Lung (tissue), 12 donors: ENCODE data around the gene NTM. TPM values are rescaled to one million over a fixed set of nuclear protein-coding genes. Genes with fewer than 3 reads are reported as not detected.

Experiments used
- ATAC-seq: fragments of 200-7000 bp; cut with Tn5 transposase; one replicate; pipeline ENCODE4 v1.9.1; 2020; ENCODE audit warnings: moderate number of reproducible peaks; ENCODE audit not compliant: insufficient read depth, low FRiP score
- DNase-seq, 3 donors: peaks; one replicate each; pipeline ENCODE4 v3.0.0-alpha.2; 2013 to 2017
- H3K27ac ChIP-seq, 2 donors: one replicate each; pipeline ENCODE4 v1.5.1; 2013; ENCODE audit warnings: mild to moderate bottlenecking in 2 of 2, moderate library complexity in 2 of 2, control low read depth in 1 of 2, inconsistent platforms in 1 of 2, low read depth in 1 of 2, low read length in 1 of 2
- H3K27me3 ChIP-seq, 3 donors: one replicate each; pipeline ENCODE4 v1.5.1; 2013; ENCODE audit warnings: low read length in 2 of 3; ENCODE audit not compliant: control insufficient read depth in 3 of 3, insufficient read depth in 3 of 3
- H3K36me3 ChIP-seq, 4 donors: one replicate each; pipeline ENCODE4 v1.5.1; 2013; ENCODE audit warnings: low read length in 4 of 4, mild to moderate bottlenecking in 1 of 4, moderate library complexity in 1 of 4; ENCODE audit not compliant: control insufficient read depth in 4 of 4, insufficient read depth in 4 of 4
- H3K4me1 ChIP-seq, 5 donors: one replicate each; pipeline ENCODE4 v1.5.1; 2013; ENCODE audit warnings: low read length in 5 of 5, mild to moderate bottlenecking in 2 of 5, moderate library complexity in 1 of 5; ENCODE audit not compliant: control insufficient read depth in 5 of 5, insufficient read depth in 5 of 5
- H3K4me3 ChIP-seq: one replicate; pipeline ENCODE4 v1.5.1; 2013; ENCODE audit warnings: mild to moderate bottlenecking, control low read depth, moderate library complexity
- H3K9ac ChIP-seq, 2 donors: one replicate each; pipeline ENCODE4 v1.5.1; 2013; ENCODE audit warnings: low read length in 2 of 2, control low read depth in 1 of 2; ENCODE audit not compliant: insufficient read depth in 1 of 2
- H3K9me3 ChIP-seq, 4 donors: one replicate each; pipeline ENCODE4 v1.5.1; 2013; ENCODE audit warnings: low read length in 3 of 4, mild to moderate bottlenecking in 1 of 4, moderate library complexity in 1 of 4; ENCODE audit not compliant: control insufficient read depth in 4 of 4, insufficient read depth in 3 of 4
- CTCF ChIP-seq: IDR thresholded peaks from 2 replicates; pipeline ENCODE4 v1.5.1; 2012; ENCODE audit warnings: mild to moderate bottlenecking; ENCODE audit errors: control extremely low read depth, extremely low read depth
- WGBS, 2 donors: extraction: QIAGEN DNeasy Blood & Tissue Kit; methylation state at CpG; one replicate each; pipeline ENCODE4 v1.1.7; 2013; 5-methylcytosine and 5-hydroxymethylcytosine counted together
- polyA plus RNA-seq, 2 donors: library from polyadenylated mRNA; stranded (reverse); fragments of 200-250 nt; gene quantifications; one replicate each; pipeline ENCODE4 v1.2.1, GENCODE V29; 2013
- total RNA-seq, 2 donors: library from RNA; depleted of rRNA in 1 of 2; stranded (reverse); fragments of >200 nt in 1 of 2; gene quantifications; one replicate each; pipeline ENCODE4 v1.2.1, GENCODE V29; 2014 to 2021
- donor health status: control.
- donor health status: control.
- donor health status: Bipolar disorder and iron deficiency.
- donor health status: healthy.
- donor health status: DM: yes; HTN: yes; CAD: no.

Gene NTM
- total and polyA plus RNA-seq, 4 donors: 0.39 to 30.9 (median 7.2) TPM

- 89 to 90% methylated on average over 4 of the region's 4 CpGs for WGBS, 2 donors
Measured at GRCh38 chr11:132285631-132286030, 915.2 kb downstream of the NTM start.

GRCh38 chr11:132286106-132286505 is 915.7 kb downstream of the NTM start:
- H3K9me3 ChIP-seq: no peaks in the 10 kb centered on the region
- no peak overlapping the region for H3K27ac ChIP-seq
- H3K4me1 ChIP-seq: peaks cover 0 to 3% (median 1%) of the 10 kb centered on the region in 5 donors
- no peak for DNase-seq
- H3K36me3 ChIP-seq: no peaks in the 10 kb centered on the region
- H3K27me3 ChIP-seq: no peaks in the 10 kb centered on the region
- no peak overlapping the region for H3K4me3 ChIP-seq
- no peak overlapping the region for H3K9ac ChIP-seq
- 84 to 87% methylated on average over 3 of the region's 3 CpGs for WGBS, 2 donors
- no peak for TF ChIP-seq CTCF
- no peak for ATAC-seq

More at GRCh38 chr11:132285631-132286030, 915.2 kb downstream of the NTM start:
- Histone ChIP-seq H3K4me3 (no peak overlapping the region), H3K9ac (no peak overlapping the region), H3K27ac (no peak overlapping the region), H3K4me1 (peaks cover 0 to 3% (median 1%) of the 10 kb centered on the region in 5 donors), H3K36me3 (no peaks in the 10 kb centered on the region), H3K9me3 (no peaks in the 10 kb centered on the region), H3K27me3 (no peaks in the 10 kb centered on the region)
- no peak for TF ChIP-seq CTCF
- ATAC-seq: no peak
- DNase-seq: no peak

DNA sequence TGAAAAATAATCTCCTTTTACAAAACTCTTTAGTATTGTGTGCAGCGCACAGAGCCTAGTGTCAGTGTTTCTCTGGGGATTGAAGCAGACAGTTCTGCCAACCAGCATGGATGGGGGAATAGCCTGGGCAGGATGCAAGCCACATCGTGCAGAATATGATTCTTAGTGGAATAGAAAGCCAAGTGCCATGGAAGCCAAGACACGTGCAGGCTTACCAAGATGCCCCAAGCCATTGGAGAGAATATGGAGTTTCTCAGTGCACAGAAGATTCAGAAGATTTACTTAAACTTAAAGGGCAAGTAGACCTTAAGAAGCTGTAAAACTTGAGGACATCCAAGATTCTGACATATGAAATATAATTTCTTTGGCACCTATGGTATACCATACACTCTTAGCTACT is 917.6 kb downstream of the NTM start:
- DNase-seq (no peak), ATAC-seq (no peak)
- H3K4me1 ChIP-seq: peaks cover 0 to 1% (median 0%) of the 10 kb centered on the region in 5 donors
- no peaks in the 10 kb centered on the region for H3K9me3 ChIP-seq
- no peaks in the 10 kb centered on the region for H3K36me3 ChIP-seq
- no peak overlapping the region for H3K4me3 ChIP-seq
- WGBS, 2 donors: 83 to 89% methylated on average over 3 of the region's 3 CpGs
- no peaks in the 10 kb centered on the region for H3K27me3 ChIP-seq
- H3K9ac ChIP-seq: no peak overlapping the region
- TF ChIP-seq CTCF: no peak
- H3K27ac ChIP-seq: no peak overlapping the region
